ENCODE data around the gene RBBP9. TPM values are rescaled to one million over a fixed set of nuclear protein-coding genes. Genes with fewer than 3 reads are reported as not detected.

The RBBP9 gene
- polyA plus RNA-seq, 1 donor from 2014 or later: 34.4 TPM

Small RNAs within 50 kb of the gene (small RNA-seq; reads per million reads assigned to genes)
- gene MIR3192: 0 to 3.1 (median 0.48) reads per million in 3 experiments

Other genes with a start within 250 kb of the RBBP9 start
- gene ZNF133, start 208.7 kb downstream of the RBBP9 start, polyA plus RNA-seq: 71.2 and 72.8 TPM in 2 replicates
- gene DZANK1, start 30.2 kb downstream of the RBBP9 start, polyA plus RNA-seq: 10.6 and 17.0 TPM in 2 replicates
- gene POLR3F, start 29.8 kb downstream of the RBBP9 start, polyA plus RNA-seq: 47.3 and 54.9 TPM in 2 replicates
- 77.8 and 83.5 TPM in 2 replicates for gene SEC23B, start 10.7 kb upstream of the RBBP9 start, polyA plus RNA-seq
- 150 and 215 TPM in 2 replicates for gene SMIM26, start 70.2 kb upstream of the RBBP9 start, polyA plus RNA-seq
- gene DTD1, start 90.8 kb upstream of the RBBP9 start, polyA plus RNA-seq: 337 and 352 TPM in 2 replicates